Kidney glomerular epithelial cell (primary cell): ENCODE results near the gene ENO4.

Experiments
- DNase-seq: peaks from one replicate; lab custom pipeline; 2025; lab: John Stamatoyannopoulos, UW

ENO4 gene

DNA sequence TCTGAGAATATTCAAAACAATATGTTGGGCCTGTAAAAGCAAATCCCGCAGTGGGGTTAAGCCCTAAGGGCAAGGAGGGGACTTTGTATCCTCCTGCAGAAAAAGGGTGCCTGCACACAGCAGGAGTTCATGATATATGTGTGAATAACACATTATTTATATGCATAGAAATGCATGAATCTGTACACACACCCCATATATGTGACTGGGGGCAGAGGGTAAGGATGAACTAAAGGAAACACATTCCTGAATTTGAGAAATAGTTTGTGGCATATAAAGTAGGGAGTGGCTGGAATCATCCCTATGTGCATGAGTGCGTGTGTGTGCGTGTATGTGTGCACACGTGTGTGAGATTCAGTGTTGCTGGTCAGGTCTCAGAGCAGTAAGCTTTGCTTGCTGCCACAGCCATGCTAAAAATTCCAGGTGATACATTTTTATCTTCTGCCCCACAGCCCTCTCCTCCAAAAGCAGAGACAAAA lies 18.9 kb downstream of the ENO4 start:
- DNase-seq: no peak

GRCh38 chr10:116868722-116869121 lies 19.4 kb downstream of the ENO4 start:
- DNase-seq: no peak

DNA sequence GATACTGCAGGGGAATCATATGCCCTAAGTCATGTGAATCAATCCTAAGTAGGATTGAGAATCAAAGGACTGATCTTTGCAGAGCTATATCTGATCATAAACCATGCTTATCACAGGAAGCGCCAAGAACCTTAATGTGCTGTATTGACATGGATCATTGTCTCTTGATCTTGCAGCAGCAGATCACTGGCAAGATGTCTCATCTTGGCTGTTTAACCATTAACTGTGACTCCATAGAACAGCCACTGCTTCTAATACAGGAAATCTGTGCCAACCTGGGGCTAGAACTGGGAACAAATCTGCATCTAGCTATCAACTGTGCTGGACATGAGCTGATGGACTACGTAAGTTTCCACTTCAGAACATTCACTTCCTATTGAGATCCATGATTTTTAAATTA lies 21.6 kb downstream of the ENO4 start:
- no peak for DNase-seq

GRCh38 chr10:116873134-116873533 lies 23.8 kb downstream of the ENO4 start:
- no peak for DNase-seq

GRCh38 chr10:116875897-116876296 lies 26.6 kb downstream of the ENO4 start:
- no peak for DNase-seq

DNA sequence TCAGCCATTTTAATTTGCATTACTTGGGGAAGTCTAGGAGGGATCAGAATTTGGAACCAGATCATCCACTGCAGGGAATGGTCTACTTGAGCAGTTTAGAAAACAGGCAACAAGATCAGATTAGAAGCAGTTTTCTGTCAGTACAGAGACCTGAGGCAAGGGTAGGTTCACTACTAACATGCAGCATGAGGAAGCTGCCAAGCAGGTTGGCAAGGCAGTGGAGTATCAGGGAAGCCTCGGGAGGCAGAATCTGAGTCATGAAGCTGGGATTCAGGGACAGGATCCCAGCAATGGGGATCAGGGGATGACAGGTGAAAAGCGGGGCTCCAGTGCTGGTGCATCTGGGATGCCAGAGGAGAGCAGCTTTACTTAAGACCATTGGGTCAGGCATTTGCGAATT lies 28.1 kb downstream of the ENO4 start:
- no peak for DNase-seq

DNA sequence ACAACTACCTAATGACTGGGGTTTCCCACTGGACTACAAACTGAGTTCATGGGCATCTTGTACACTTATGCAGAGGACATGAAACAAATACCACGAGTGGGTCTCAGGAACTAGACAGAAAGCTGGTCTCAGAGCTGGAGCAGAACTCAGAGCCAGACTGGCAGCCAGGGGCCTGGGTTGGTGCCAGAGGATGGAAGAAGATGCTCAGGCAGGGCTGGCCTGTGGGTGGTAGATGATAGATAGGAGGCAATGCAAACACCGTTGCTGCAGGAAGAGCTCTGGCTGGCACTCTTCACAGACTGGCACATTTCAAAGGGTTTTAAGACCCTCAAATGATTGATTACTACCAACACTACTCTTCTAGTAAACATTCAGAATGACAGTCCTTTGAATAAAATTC lies 28.8 kb downstream of the ENO4 start:
- DNase-seq: no peak

DNA sequence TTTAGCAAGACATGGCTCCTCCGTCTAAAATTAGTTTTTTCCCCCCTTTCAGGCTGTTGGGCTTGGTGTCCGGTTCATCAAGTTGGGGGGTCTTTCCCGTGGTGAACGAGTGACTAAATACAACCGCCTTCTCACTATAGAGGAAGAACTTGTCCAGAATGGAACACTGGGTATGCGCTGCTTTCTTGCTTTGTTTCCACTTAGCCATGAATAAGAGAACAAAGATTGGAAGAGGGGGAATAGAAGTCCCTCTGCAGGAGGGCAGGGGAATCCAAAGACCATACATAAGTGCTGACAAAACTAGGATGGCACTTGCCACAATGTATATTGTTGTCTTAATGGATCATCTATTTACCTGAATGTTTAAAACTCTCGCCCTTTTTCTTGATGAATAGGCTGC lies 30.5 kb downstream of the ENO4 start:
- no peak for DNase-seq

DNA sequence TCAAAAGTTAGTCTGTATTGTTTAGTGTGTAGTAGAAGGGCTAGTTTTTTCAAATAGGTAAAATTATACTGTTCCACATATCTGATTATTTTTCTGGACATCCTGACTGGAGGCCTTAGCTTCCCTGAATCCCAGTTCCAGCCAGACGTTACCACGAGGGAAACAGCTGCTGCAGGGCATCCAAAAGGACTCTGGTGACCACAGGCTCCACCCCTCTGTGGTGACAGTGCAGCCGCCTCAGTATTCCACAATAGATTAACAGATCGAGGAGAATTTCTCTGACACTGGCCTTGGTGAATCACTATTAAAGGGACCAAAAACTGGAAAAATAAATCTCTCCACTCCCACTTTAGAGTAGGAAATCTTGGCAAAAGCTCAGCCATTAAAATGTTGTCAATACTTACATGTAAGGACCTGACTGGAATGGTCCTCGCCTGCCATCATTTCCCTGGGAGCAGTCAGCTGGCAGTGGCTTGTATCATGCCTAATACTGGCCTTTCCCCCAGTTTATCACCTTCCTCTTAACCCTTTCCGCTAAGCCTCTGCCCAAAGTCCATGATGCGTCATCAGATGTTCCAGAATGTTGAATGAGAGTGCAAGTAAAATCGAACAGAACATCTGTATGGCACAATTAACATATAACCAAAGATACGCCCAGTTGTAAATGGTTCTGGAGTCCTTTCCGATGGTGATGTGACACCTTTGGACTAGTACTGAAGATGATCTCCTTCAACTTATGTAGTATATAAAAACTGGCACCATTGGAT lies 31.6 kb downstream of the ENO4 start:
- DNase-seq: no peak

DNA sequence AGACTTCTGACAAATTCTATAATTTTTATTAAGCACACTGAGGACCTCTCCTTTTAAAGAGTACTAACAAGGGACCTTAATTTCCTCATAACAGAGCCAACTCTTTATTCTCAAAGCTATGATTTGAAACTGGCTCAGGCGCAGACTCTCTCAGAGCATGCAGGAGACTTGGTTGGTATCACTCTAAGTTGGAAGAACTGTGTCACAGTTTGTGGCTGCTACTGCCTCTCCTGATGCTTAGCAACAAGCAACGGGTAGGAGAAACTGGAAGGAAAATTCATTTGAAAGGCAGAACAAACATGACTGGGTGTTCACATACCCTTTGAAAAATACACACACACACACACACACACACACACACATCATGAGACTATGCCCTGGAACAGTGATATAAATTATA lies 33.3 kb downstream of the ENO4 start:
- DNase-seq: no peak

GRCh38 chr10:116886772-116887171 lies 37.5 kb downstream of the ENO4 start:
- no peak for DNase-seq

- DNase-seq: peak; percentile 90
These were observed 39.2 kb downstream of the ENO4 start for GRCh38 chr10:116888380-116889055.

- no peak for DNase-seq
These were observed 39.8 kb downstream of the ENO4 start for GRCh38 chr10:116889066-116889465.

DNA sequence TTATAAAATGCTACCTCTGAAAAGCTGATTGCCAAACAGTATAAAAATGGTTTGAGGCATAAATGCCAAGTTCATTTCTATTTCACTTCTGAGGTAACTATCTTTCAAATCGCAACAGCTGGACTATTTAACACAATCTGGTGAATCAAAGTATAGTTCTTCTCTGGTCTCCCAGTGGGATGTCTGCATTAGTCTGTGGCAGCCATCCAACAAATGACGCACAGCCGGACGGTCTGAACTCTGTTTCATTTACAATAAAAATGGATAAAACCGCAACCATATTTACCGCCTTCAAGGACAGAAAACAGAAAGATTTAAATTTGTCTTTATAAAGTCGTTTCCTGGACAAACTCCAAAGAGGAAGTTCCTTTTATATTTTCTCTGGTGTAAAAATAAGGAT lies 41.9 kb downstream of the ENO4 start:
- no peak for DNase-seq

- DNase-seq: no peak
These were observed 43.8 kb downstream of the ENO4 start for GRCh38 chr10:116892907-116893685.

DNA sequence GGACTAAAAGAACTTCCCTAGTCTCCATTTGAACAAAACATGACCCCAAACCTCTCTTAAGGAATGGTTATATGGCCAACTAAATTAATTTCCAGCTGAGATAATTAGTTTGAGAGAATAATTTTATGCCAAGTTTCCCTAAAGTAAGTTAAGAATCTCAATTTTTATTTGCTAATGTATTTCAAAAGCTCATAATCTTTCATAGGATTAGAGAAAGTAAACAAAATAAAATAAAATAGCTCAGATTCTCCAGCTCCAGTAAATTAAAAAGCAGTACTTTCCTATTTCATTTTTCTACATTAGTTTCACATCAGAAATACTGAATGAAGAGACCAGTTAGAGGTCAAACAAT lies 44.4 kb downstream of the ENO4 start:
- no peak for DNase-seq

GRCh38 chr10:116899626-116900025 lies 50.3 kb downstream of the ENO4 start:
- peak; percentile 73 for DNase-seq

DNA sequence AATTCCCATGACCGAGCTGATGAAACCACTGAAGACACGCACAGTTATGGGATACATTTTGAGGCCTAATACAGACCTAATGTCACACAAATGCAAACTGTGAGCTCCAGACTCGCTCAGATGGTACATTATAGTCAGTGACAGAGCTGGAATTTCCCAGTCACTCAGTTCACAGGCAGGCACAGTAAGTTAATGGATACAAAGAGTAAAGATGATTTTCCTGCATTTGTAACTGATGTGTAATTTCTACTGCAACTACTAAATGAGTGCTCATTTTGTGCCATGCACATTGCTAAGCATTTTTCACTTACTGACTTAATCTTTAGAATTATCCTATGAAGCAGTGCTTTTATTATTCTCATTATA lies 56.5 kb downstream of the ENO4 start:
- no peak for DNase-seq

DNA sequence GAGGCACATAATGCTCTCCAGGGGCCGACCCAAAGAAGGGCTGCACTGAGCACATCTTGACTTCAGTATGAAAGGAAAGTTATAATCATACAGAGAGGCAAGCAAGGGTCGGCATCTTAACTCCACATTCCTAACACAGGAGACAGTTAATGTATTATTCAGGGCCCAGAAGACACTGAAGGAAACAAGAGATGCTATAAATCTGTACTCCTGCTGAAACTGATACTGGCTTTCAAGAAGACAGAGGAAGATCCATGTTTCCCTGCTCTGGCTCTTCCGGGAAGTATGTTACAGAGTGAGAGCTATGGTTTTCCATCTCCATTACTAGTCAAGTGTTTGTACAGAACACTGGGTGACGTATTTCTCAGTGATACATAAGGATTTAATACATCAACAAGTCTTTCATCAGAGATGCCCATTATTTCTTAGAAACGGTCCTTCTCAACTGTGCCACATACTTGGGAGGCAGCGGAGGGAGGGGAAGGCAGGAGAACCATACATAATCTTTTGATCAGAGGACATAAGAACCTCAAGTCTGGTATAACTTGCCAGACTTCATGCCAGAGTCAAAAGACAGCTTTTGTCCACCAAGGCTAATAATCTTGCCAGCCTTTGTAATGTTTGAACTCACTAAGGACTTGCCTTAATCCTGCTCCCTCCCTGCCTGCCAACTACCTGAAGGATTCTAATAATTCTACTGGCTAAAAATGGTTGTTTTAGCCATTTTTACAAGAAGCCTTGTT lies 58.1 kb downstream of the ENO4 start:
- no peak for DNase-seq

DNA sequence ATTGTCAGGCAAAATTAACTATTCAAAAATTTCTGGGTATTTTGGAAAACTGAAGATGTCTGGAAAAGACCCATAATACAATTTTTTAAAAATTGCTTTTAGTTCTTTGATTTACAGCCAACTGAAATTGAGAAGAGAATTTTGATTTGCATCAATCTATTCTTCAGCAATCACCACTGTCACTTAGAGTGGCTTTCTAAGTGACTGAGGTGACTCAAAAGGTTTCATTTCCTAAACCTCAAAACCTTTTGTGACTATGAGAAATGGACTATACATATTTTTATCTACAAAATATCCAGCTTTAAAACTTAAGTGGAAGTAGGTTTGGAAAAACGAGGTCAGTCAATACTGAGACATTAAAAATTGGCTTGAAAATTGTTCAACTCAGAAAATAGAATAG lies 60.0 kb downstream of the ENO4 start:
- DNase-seq: no peak

- no peak for DNase-seq
These were observed 61.6 kb downstream of the ENO4 start for GRCh38 chr10:116910910-116911309.

DNA sequence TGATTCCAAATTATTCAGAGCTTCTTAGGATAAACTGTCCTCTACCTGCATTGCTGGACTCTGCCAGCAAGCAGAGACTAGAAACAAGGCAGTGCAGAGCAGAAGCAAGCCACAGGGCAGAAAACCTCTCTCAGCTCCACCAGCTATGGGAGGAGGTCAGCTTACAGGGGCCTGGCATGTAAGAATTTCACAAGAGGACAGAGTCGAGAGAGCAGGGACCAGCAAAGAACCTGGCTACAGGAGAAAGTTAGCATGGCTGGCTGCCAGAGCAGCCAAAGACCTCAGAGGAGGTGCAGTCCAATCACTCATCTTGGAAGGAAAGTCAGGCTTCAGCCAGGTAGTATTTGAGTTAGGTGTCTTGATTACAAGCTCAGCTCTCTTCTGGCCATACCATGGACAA lies 62.9 kb downstream of the ENO4 start:
- DNase-seq: no peak
